Keratinocyte (primary cell): ENCODE results near the gene L3MBTL4. TPM values are rescaled to one million over a fixed set of nuclear protein-coding genes. Genes with fewer than 3 reads are reported as not detected.

Source experiments
- DNase-seq: peaks from one replicate; pipeline ENCODE4 v3.0.0-alpha.2; 2011; ENCODE audit warnings: low read depth, missing footprints, low spot score
- FAIRE-seq: peaks from 2 replicates; lab custom pipeline; 2011; peaks lifted over from hg19 to GRCh38; lab: Jason Lieb, UNC
- H2AFZ ChIP-seq: 2 replicates; pipeline ENCODE4 v1.6.0; 2012; ENCODE audit warnings: low read length, control low read depth, inconsistent platforms; ENCODE audit not compliant: control insufficient read depth
- H3K27ac ChIP-seq: 2 replicates; pipeline ENCODE4 v1.5.1; 2011; ENCODE audit warnings: low read length; ENCODE audit not compliant: control insufficient read depth, insufficient read depth
- H3K27me3 ChIP-seq: 3 replicates; pipeline ENCODE4 v1.6.0; 2011; ENCODE audit warnings: low read length; ENCODE audit not compliant: control insufficient read depth, insufficient read depth; ENCODE audit errors: extremely low read depth
- H3K36me3 ChIP-seq, 2 experiments: 2 replicates in 1 of 2; 3 replicates in 1 of 2; pipeline ENCODE4 v1.5.1; 2011; ENCODE audit warnings: low read length in 2 of 2, mild to moderate bottlenecking in 1 of 2; ENCODE audit not compliant: control insufficient read depth in 2 of 2, insufficient read depth in 2 of 2; ENCODE audit errors: extremely low read depth in 1 of 2
- H3K4me1 ChIP-seq: 3 replicates; pipeline ENCODE4 v1.5.1; 2011; ENCODE audit warnings: low read length; ENCODE audit not compliant: control insufficient read depth, insufficient read depth; ENCODE audit errors: extremely low read depth
- H3K4me2 ChIP-seq: 3 replicates; pipeline ENCODE4 v1.6.0; 2011; ENCODE audit warnings: low read depth, low read length; ENCODE audit not compliant: control insufficient read depth, insufficient read depth; ENCODE audit errors: extremely low read depth
- H3K4me3 ChIP-seq, 3 experiments: fragments of 200-600 bp in 1 of 3; sonication (generic) in 1 of 3; 2 replicates in 2 of 3; 3 replicates in 1 of 3; pipeline ENCODE4 v1.5.1; 2011 to 2016; ENCODE audit warnings: low read length in 3 of 3, mild to moderate bottlenecking in 3 of 3, control low read depth in 2 of 3, inconsistent platforms in 1 of 3, low read depth in 1 of 3, mixed read lengths in 1 of 3, mixed run types in 1 of 3, moderate library complexity in 1 of 3; ENCODE audit not compliant: control insufficient read depth in 2 of 3, insufficient read depth in 2 of 3; ENCODE audit errors: extremely low read depth in 1 of 3
- H3K79me2 ChIP-seq: 2 replicates; pipeline ENCODE4 v1.6.0; 2012; ENCODE audit warnings: low read length; ENCODE audit not compliant: control insufficient read depth, insufficient read depth
- H3K9ac ChIP-seq: 3 replicates; pipeline ENCODE4 v1.6.0; 2011; ENCODE audit warnings: low read length; ENCODE audit not compliant: control insufficient read depth, insufficient read depth; ENCODE audit errors: extremely low read depth
- H3K9me1 ChIP-seq: 3 replicates; pipeline ENCODE4 v1.6.0; 2011; ENCODE audit warnings: low read length; ENCODE audit not compliant: control insufficient read depth, insufficient read depth; ENCODE audit errors: extremely low read depth
- H3K9me3 ChIP-seq: 2 replicates; pipeline ENCODE4 v1.5.1; 2012; ENCODE audit warnings: low read depth, low read length; ENCODE audit not compliant: control insufficient read depth
- H4K20me1 ChIP-seq: 3 replicates; pipeline ENCODE4 v1.6.0; 2011; ENCODE audit warnings: low read length; ENCODE audit not compliant: control insufficient read depth, insufficient read depth; ENCODE audit errors: extremely low read depth
- CTCF ChIP-seq, 3 experiments: IDR thresholded peaks in 1 of 3; conservative IDR thresholded peaks in 1 of 3; optimal IDR thresholded peaks in 1 of 3; 2 replicates in 2 of 3; 3 replicates in 1 of 3; pipeline versions ENCODE3 to v1.5.1; 2011; ENCODE audit warnings: low read length in 3 of 3, mild to moderate bottlenecking in 3 of 3, moderate library complexity in 2 of 3, control low read depth in 1 of 3, inconsistent platforms in 1 of 3; ENCODE audit not compliant: insufficient read depth in 2 of 3; ENCODE audit errors: extremely low read depth in 1 of 3
- EZH2 ChIP-seq: IDR thresholded peaks from one replicate; pipeline ENCODE4 v1.6.1; 2012; ENCODE audit warnings: inconsistent platforms, mild to moderate bottlenecking, low read length, moderate library complexity
- dilution Hi-C: fragments of 300-500 bp; cut with MboI; formaldehyde crosslinking; loops from one replicate; pipeline ENCODE4 v1.7.0; 2020; ENCODE audit warnings: low sequenced_read_pairs; ENCODE audit not compliant: extremely low pct_ligation_motif_present
- polyA plus RNA-seq, 5 experiments: library from polyadenylated mRNA; depleted of rRNA in 3 of 5; stranded (reverse) in 3 of 5; stranded (forward) in 1 of 5; unstranded in 1 of 5; fragments of >200 nt; gene quantifications; 1 replicate in 1 of 5; 2 replicates in 3 of 5; 3 replicates in 1 of 5; pipeline versions ENCODE4 v1.2.1 to v1.2.3, GENCODE V29; 2011 to 2012; ENCODE audit warnings: missing spikeins in 2 of 5, low read depth in 1 of 5, low replicate concordance in 1 of 5

The L3MBTL4 gene
- polyA plus RNA-seq, 1 donor (not counting 4 experiments of a cell fraction or from before 2014, with no cell fraction given) = 0.17 TPM

- Histone ChIP-seq H3K79me2 (no peaks in the 10 kb centered on the region), H3K27ac (no peak overlapping the region), H3K4me3 (no peak overlapping the region), H3K9ac (no peak overlapping the region), H3K4me2 (no peak overlapping the region), H3K4me1 (no peaks in the 10 kb centered on the region), H2AFZ (no peak overlapping the region), H3K9me3 (no peaks in the 10 kb centered on the region), H3K9me1 (no peaks in the 10 kb centered on the region), H4K20me1 (no peaks in the 10 kb centered on the region), H3K27me3 (no peaks in the 10 kb centered on the region), H3K36me3 (no peaks in the 10 kb centered on the region)
- dilution Hi-C loops = no loop called here
- DNase-seq (no peak), FAIRE-seq (no peak)
- no peak for TF ChIP-seq CTCF (optimal IDR thresholded peaks at IDR 0.05 in 1 of 3, IDR thresholded peaks at IDR 0.05 in 1 of 3, conservative IDR thresholded peaks at IDR 0.05 in 1 of 3; ENCODE audit: extremely low read depth in 1 of 3, insufficient read depth in 2 of 3, low read length in 3 of 3)
- no peak for TF ChIP-seq EZH2
These were observed 299.0 kb downstream of the L3MBTL4 start for GRCh38 chr18:6115710-6116109.

GRCh38 chr18:6113650-6114049, 301.1 kb downstream of the L3MBTL4 start:
- dilution Hi-C loops = no loop called here
- Histone ChIP-seq H3K9ac (no peak overlapping the region), H3K79me2 (no peaks in the 10 kb centered on the region), H3K4me2 (no peak overlapping the region), H3K27me3 (no peaks in the 10 kb centered on the region), H3K27ac (no peak overlapping the region), H3K4me1 (no peaks in the 10 kb centered on the region), H3K4me3 (no peak overlapping the region), H3K9me3 (no peaks in the 10 kb centered on the region), H2AFZ (no peak overlapping the region), H4K20me1 (no peaks in the 10 kb centered on the region), H3K9me1 (no peaks in the 10 kb centered on the region), H3K36me3 (no peaks in the 10 kb centered on the region)
- DNase-seq (no peak), FAIRE-seq (no peak)
- TF ChIP-seq EZH2 (no peak), CTCF (optimal IDR thresholded peaks at IDR 0.05 in 1 of 3, IDR thresholded peaks at IDR 0.05 in 1 of 3, conservative IDR thresholded peaks at IDR 0.05 in 1 of 3; ENCODE audit: extremely low read depth in 1 of 3, insufficient read depth in 2 of 3, low read length in 3 of 3) (no peak)
